ENCODE results near the gene RNFT2.

Gene RNFT2

GRCh38 chr12:116710370-116711150 is 27.6 kb upstream of the RNFT2 start:
- H3K4me3 ChIP-seq (ENCODE audit: low read depth, low read length) = no peak overlapping the region
- no peaks in the 10 kb centered on the region for H3K9me3 ChIP-seq (ENCODE audit: control insufficient read depth, insufficient read depth, low read depth, low read length)
- ChIA-PET CTCF (interaction anchor here (0.9 to 2.3 kb wide), 5 partner anchors 8 to 195 kb away, joined by 3 to 12 read pairs (median 4); no protein-coding TSS in a partner anchor), POLR2A (no interaction called here)
- no peak overlapping the region for H3K27ac ChIP-seq (ENCODE audit: extremely low read depth, low read depth, low read length)
- H3K4me1 ChIP-seq (ENCODE audit: control insufficient read depth, insufficient read depth, low read length) = peaks cover 18% of the 10 kb centered on the region
- 0 out of 2 replicates have a peak, but pooled peaks have one; percentile 27 for TF ChIP-seq ZSCAN4 (tag by site-specific recombination; IDR thresholded peaks at IDR 0.05)
- peak; percentile 94 for TF ChIP-seq ZNF2 (tag by site-specific recombination; IDR thresholded peaks at IDR 0.05)
- no peak for TF ChIP-seq ZNF221 (tag by site-specific recombination; IDR thresholded peaks at IDR 0.05; ENCODE audit: borderline replicate concordance)
- peaks cover 0 to under 1% of the 10 kb centered on the region in 2 experiments; a peak in 1 of 3 replicates for H3K36me3 ChIP-seq (ENCODE audit: control insufficient read depth in 2 of 2, insufficient read depth in 1 of 2, low read length in 2 of 2)

GRCh38 chr12:116712458-116713303 is 25.4 kb upstream of the RNFT2 start:
- H3K27ac ChIP-seq (ENCODE audit: extremely low read depth, low read depth, low read length) = peak overlapping the region; percentile 77
- peaks cover 0 to 11% of the 10 kb centered on the region in 2 experiments; a peak in 1 of 3 replicates for H3K36me3 ChIP-seq (ENCODE audit: control insufficient read depth in 2 of 2, insufficient read depth in 1 of 2, low read length in 2 of 2)
- H3K4me1 ChIP-seq (ENCODE audit: control insufficient read depth, insufficient read depth, low read length) = peaks cover 28% of the 10 kb centered on the region
- no peak overlapping the region for H3K4me3 ChIP-seq (ENCODE audit: low read depth, low read length)
- CTCF ChIA-PET = no interaction called here
- no peaks in the 10 kb centered on the region for H3K9me3 ChIP-seq (ENCODE audit: control insufficient read depth, insufficient read depth, low read depth, low read length)
- POLR2A ChIA-PET = no interaction called here
- TF ChIP-seq ZNF621 (tag by site-specific recombination; IDR thresholded peaks at IDR 0.05) (no peak), ZEB2 (tag by site-specific recombination; IDR thresholded peaks at IDR 0.05) (peak; percentile 59; the same call in 1 of the 2 replicates), ZBTB6 (tag by site-specific recombination; IDR thresholded peaks at IDR 0.05) (no peak), ZNF26 (tag by site-specific recombination; IDR thresholded peaks at IDR 0.05) (no peak), SCRT2 (tag by site-specific recombination; IDR thresholded peaks at IDR 0.05) (peak; percentile 60), IKZF3 (tag by site-specific recombination; IDR thresholded peaks at IDR 0.05) (peak; percentile 96), ZNF433 (tag by site-specific recombination; IDR thresholded peaks at IDR 0.05; ENCODE audit: low read depth) (no peak), ZNF302 (tag by site-specific recombination; IDR thresholded peaks at IDR 0.05; ENCODE audit: low read depth) (no peak), ZNF398 (tag by site-specific recombination; IDR thresholded peaks at IDR 0.05) (peak; percentile 77), ZNF292 (tag by site-specific recombination; IDR thresholded peaks at IDR 0.05; ENCODE audit: borderline replicate concordance, low read depth) (no peak), ZNF580 (tag by site-specific recombination; IDR thresholded peaks at IDR 0.05) (peak; percentile 94), ZNF18 (tag by site-specific recombination; IDR thresholded peaks at IDR 0.05) (0 out of 2 replicates have a peak, but pooled peaks have one; percentile 45), OSR2 (tag by site-specific recombination; IDR thresholded peaks at IDR 0.05) (peak; percentile 99), ZBTB1 (tag by site-specific recombination; IDR thresholded peaks at IDR 0.05) (no peak), BCL6B (tag by site-specific recombination; IDR thresholded peaks at IDR 0.05) (no peak), ZNF391 (tag by site-specific recombination; IDR thresholded peaks at IDR 0.05; ENCODE audit: borderline replicate concordance, low read depth) (no peak), KLF10 (tag by site-specific recombination; IDR thresholded peaks at IDR 0.05) (peak; percentile 34; the same call in 1 of the 2 replicates)
